Measurements from ENCODE around the gene PI16. TPM values are rescaled to one million over a fixed set of nuclear protein-coding genes. Genes with fewer than 3 reads are reported as not detected.

The PI16 gene
- total RNA-seq, 1 experiment from 2014 or later: 0.17 TPM

DNA sequence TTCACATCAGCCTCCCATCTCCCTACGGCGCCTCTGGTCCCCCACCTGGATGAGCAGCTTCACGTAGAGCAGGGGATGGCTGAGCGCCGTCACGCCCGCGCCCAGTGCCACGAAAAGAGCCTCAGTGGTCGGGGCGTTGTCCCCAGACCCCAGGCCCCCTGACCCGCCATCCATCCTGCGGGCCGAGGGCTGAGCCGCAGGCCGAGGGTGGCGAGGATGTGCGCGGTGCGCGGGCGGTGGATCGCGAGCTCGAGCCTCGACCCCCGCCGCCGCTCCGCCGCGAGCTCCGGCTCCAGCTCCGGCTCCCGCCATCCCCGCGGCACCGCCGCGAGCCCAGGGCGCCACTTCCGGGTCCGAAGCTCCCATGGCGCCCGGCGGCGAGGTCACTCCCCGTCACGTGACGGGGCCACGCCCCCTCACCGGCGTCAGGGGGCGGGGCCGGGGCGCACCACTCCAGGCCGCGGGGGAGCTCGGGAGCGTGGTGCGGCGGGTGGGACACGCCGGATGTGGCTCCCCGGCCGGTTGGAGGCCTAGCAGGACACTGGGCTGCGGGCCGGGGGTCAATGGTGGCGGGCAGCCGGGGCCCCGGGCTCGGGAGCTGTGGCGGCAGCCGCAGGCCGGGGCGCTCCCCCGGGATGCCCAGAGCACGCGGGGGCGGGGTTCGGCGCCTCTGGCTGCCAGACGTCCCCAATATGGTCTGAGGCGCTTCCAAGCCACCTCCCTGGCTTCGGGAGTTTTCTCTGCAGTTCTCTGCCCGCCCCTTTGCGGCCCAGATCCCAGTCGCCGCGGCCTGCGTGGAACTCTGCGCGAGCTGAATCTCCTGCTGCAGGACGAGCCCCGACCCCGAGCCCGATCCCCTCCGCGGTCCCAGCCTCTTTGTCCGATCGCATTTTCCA is 31.5 kb downstream of the PI16 start, which contains the start of gene MTCH1 (continued):
- TF ChIP-seq, protein P1, sequence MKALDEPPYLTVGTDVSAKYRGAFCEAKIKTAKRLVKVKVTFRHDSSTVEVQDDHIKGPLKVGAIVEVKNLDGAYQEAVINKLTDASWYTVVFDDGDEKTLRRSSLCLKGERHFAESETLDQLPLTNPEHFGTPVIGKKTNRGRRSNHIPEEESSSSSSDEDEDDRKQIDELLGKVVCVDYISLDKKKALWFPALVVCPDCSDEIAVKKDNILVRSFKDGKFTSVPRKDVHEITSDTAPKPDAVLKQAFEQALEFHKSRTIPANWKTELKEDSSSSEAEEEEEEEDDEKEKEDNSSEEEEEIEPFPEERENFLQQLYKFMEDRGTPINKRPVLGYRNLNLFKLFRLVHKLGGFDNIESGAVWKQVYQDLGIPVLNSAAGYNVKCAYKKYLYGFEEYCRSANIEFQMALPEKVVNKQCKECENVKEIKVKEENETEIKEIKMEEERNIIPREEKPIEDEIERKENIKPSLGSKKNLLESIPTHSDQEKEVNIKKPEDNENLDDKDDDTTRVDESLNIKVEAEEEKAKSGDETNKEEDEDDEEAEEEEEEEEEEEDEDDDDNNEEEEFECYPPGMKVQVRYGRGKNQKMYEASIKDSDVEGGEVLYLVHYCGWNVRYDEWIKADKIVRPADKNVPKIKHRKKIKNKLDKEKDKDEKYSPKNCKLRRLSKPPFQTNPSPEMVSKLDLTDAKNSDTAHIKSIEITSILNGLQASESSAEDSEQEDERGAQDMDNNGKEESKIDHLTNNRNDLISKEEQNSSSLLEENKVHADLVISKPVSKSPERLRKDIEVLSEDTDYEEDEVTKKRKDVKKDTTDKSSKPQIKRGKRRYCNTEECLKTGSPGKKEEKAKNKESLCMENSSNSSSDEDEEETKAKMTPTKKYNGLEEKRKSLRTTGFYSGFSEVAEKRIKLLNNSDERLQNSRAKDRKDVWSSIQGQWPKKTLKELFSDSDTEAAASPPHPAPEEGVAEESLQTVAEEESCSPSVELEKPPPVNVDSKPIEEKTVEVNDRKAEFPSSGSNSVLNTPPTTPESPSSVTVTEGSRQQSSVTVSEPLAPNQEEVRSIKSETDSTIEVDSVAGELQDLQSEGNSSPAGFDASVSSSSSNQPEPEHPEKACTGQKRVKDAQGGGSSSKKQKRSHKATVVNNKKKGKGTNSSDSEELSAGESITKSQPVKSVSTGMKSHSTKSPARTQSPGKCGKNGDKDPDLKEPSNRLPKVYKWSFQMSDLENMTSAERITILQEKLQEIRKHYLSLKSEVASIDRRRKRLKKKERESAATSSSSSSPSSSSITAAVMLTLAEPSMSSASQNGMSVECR (CRISPR knock-in tag; IDR thresholded peaks at IDR 0.05; ENCODE audit: borderline replicate concordance): peak; percentile 83
- TF ChIP-seq CTCF (IDR thresholded peaks at IDR 0.05): no peak
- TF ChIP-seq ZSCAN18 (CRISPR knock-in tag; IDR thresholded peaks at IDR 0.05): no peak
- TF ChIP-seq, protein P2, sequence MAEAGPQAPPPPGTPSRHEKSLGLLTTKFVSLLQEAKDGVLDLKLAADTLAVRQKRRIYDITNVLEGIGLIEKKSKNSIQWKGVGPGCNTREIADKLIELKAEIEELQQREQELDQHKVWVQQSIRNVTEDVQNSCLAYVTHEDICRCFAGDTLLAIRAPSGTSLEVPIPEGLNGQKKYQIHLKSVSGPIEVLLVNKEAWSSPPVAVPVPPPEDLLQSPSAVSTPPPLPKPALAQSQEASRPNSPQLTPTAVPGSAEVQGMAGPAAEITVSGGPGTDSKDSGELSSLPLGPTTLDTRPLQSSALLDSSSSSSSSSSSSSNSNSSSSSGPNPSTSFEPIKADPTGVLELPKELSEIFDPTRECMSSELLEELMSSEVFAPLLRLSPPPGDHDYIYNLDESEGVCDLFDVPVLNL (CRISPR knock-in tag; IDR thresholded peaks at IDR 0.05; ENCODE audit: borderline replicate concordance, low read depth): peak; percentile 43; the same call in 1 of the 2 replicates
- TF ChIP-seq JUN (CRISPR knock-in tag; IDR thresholded peaks at IDR 0.05): no peak; the same call in 1 of the 2 replicates
- TF ChIP-seq SP1 (CRISPR knock-in tag; conservative IDR thresholded peaks at IDR 0.05): peak; percentile 99
- TF ChIP-seq ZNF138 (CRISPR knock-in tag; conservative IDR thresholded peaks at IDR 0.05): no peak
- no peak for TF ChIP-seq ZNF396 (CRISPR knock-in tag; IDR thresholded peaks at IDR 0.05; ENCODE audit: borderline replicate concordance)
- peak; percentile 27; the same call in 1 of the 2 replicates for TF ChIP-seq TEAD1 (CRISPR knock-in tag; IDR thresholded peaks at IDR 0.05)
- no peak; the same call in 1 of the 2 replicates for TF ChIP-seq ELF4 (CRISPR knock-in tag; IDR thresholded peaks at IDR 0.05; ENCODE audit: low read depth)
- no peak for TF ChIP-seq ZNF281 (CRISPR knock-in tag; IDR thresholded peaks at IDR 0.05)
- TF ChIP-seq ZBTB21 (CRISPR knock-in tag; IDR thresholded peaks at IDR 0.05; ENCODE audit: borderline replicate concordance): peak; percentile 28; the same call in 1 of the 2 replicates
- peak; percentile 47; the same call in 1 of the 2 replicates for TF ChIP-seq IRF1 (CRISPR knock-in tag; IDR thresholded peaks at IDR 0.05)
- no peak for TF ChIP-seq TP53 (CRISPR knock-in tag; IDR thresholded peaks at IDR 0.05)
- no peak for TF ChIP-seq CREB1 (CRISPR knock-in tag; IDR thresholded peaks at IDR 0.05)
- TF ChIP-seq ATF1 (CRISPR knock-in tag; IDR thresholded peaks at IDR 0.05): 0 out of 2 replicates have a peak, but pooled peaks have one; percentile 35
- peak; percentile 41; the same call in 1 of the 2 replicates for TF ChIP-seq ZNF263 (CRISPR knock-in tag; IDR thresholded peaks at IDR 0.05; ENCODE audit: low read depth)
- TF ChIP-seq ZNF423 (CRISPR knock-in tag; IDR thresholded peaks at IDR 0.05): peak; percentile 59; the same call in 1 of the 2 replicates
- TF ChIP-seq PREB (CRISPR knock-in tag; IDR thresholded peaks at IDR 0.05; ENCODE audit: borderline replicate concordance): no peak
